Peyer's patch (tissue), 4 donors: ENCODE measurements around the gene PLCH1.

Experiments used
- CTCF ChIP-seq, 6 experiments: fragments of 450-650 bp in 4 of 6; fragments of 200-600 bp in 2 of 6; sonication (generic) in 1 of 6; IDR thresholded peaks; one replicate each; pipeline ENCODE4 v1.5.1; 2017 to 2019; ENCODE audit warnings: antibody characterized with exemption in 6 of 6, mild to moderate bottlenecking in 3 of 6, moderate library complexity in 1 of 6
- POLR2A ChIP-seq, 2 donors: fragments of 450-650 bp; IDR thresholded peaks; one replicate each; pipeline ENCODE4 v1.5.1; 2017; ENCODE audit warnings: antibody characterized with exemption in 2 of 2, mild to moderate bottlenecking in 2 of 2, moderate library complexity in 2 of 2

GRCh38 chr3:155664925-155665695, 79.8 kb downstream of the PLCH1 start:
- TF ChIP-seq CTCF (IDR thresholded peaks at IDR 0.05): no peak
- no peak for TF ChIP-seq POLR2A (IDR thresholded peaks at IDR 0.05)
